HG02763 (cell line): ENCODE measurements around the gene SERPINA12.
"Not testable (repeated sequence)": the region's sequence is repeated elsewhere in the genome, so short reads cannot be mapped to it uniquely, and the experiment has no call there.

Experiments
- ATAC-seq: cut with Tn5 transposase; IDR thresholded peaks from one replicate; pipeline ENCODE4 v1.9.1; 2021; ENCODE audit warnings: mild to moderate bottlenecking, moderate library complexity; ENCODE audit not compliant: unreplicated experiment

Gene SERPINA12

DNA sequence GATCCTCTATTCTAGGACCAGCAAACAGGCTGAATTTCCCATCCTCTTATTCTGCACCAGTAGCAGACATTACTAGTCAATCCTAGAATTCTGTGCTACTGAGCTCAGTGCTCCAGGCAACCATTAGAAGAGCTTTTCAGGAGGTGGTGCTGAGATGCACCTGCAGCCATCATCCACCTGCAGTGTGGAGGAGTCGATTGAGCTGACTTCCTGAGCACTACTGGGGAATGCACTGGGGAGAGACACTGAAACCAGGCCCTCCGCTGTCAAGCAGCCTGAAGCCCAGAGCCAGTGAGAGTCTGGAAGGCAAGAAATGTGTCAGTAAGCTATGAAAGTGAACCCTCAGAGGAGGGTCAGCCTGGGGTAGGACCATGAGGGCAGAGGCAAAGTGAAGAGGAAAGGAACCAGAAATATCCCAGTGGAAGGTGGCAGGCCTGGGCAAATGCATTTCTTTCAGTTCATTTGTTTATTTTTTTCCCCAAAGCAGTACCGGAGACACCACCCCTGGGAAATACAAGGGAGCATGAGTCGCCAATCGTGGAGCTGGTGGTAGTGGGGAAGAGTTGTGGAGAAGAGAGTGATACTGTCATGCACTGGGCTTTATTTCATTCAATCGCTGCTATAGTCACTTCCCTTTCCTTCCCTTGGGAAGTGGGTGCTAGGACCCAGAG is 28.9 kb upstream of the SERPINA12 start:
- no peak for ATAC-seq

DNA sequence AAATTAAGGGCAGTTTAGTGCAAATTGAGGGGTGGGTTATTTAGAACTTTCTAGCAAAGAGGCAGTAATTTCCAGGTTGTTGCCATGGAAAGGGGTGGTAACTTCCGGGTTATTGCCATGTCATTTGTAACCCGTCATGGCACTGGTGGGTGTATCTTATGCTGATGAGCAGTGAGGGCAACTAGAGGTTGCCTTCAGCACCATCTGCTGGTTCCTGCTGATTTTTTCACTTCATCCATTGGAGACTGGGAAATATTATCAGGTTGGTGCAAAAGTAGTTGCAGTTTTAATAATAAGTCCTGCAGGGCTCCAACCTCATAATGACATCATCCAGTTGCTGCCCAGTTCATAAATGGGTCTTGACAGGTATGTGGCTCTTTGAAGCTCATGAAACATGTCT is 27.6 kb upstream of the SERPINA12 start:
- ATAC-seq, result no peak

DNA sequence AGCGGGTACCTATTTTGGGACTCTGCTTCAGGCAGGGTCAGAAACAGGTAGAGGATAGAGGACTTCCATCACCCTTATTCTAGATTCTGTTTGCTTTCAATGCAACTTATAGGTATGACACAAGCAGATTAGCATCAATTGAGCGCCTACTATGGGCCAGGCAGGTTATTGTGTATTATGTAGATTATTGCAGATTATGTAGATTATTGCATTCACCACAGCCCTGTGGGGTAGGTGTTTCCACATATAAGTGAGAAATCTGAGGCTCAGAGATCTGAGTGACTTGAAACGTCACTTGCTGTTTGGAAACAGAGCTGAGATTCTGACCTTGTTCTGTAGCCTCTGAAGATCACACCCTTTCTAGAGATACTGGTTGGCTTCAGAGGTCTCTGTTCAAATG is 26.2 kb upstream of the SERPINA12 start:
- ATAC-seq, result no peak

DNA sequence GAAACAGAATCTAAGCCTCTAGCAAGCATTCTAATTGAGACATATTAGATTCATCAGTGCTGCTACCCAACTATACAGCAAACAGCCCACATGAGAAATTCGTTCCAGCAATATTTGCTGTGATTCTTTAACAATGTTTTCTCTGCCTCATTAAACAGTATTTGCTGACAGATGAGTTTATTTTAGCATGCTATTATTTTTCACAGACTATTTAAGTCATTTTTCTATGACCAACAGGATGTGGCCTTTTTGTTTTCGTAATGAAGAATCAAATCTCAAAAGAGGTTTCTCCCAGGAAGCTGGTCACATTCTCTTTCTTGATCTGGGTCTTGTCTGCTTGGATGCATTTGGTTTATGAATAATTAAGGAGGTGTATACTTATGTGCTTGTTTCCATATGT is 23.2 kb upstream of the SERPINA12 start:
- ATAC-seq, result no peak

DNA sequence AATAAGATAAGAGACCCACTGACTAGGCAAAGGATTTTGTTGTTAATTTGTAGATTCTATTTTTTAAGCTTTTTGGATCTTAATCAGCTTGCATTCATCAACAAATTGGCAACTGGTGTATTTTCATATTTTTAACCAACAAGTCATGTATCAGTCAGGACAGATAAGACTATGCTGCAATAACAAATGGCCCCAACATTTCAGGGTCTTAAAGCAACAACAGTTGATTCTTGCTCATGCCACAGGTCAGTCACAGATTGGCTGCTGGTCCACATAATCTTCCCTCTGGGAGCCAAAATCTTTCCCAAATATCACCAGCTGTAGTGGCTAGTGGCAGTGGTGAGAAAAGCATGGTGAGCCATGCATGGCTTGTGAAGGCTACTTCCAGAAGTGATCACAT is 21.9 kb upstream of the SERPINA12 start:
- ATAC-seq, result no peak

DNA sequence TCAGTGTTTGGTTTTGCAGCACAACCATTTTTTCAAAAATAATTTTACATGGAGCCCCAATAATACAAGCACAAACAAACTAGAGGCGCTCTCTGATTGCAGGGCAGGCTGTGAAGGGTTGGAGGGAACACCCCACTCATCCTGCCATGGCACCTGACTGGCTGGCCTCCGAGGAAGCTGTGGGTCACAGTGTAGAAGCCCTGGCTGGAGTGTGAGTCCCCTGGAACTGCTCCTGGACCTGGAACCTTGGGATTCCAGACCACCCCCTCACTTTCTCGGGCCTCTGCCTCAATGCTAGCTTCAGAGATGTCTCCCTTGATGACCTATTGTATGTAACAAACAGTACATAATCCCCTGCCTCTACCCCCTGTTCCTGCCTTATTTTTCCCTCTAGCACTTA is 14.8 kb upstream of the SERPINA12 start:
- ATAC-seq, result no peak

DNA sequence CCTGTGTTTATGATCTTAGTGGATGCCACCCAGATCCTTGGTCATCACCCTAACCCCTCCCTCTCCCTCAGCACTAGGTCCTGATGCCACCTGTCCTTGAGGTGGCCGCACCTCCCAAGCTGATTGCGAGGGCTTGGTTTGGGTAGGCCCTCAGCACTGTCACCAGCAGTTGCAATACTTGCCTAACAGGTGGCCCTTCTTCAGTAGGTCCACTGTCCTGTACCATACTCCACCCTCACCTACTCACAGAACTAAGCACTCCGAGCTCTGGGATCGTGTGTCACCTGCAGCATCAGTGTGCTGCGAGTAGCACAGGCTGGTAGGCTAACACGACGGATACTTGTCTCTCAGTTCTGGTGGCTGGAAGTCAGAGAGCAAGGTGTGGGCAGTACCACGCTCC is 14.0 kb upstream of the SERPINA12 start:
- no peak for ATAC-seq

DNA sequence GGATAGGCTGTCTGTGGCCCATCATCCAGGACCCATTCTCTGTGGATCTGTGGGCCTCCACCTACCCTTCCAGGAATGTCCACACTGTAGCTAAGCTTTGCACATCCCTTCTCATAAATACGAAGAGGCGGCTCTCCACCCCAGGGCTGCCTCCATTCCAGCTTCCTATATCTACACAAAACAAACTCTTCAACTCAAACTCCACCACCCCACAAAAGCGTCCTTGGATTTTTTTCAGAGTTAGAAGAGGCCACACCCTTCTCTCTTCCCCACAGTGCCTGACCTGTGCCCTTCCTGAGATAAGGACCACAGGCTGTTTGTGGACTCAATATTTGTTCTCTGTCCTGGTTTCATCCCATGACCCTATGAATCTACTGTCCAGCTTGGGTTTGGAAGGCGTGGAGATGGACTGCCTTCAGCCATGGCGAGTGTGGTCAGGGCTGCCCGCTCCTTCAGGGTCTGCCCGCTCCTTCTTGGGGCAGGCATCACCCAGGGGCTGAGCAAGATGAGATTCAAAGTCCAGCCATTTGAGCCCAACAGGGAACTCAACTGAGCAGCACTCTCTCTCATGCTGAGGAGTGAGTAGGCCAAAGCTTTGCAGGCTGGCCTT is 13.0 kb upstream of the SERPINA12 start:
- no peak for ATAC-seq

DNA sequence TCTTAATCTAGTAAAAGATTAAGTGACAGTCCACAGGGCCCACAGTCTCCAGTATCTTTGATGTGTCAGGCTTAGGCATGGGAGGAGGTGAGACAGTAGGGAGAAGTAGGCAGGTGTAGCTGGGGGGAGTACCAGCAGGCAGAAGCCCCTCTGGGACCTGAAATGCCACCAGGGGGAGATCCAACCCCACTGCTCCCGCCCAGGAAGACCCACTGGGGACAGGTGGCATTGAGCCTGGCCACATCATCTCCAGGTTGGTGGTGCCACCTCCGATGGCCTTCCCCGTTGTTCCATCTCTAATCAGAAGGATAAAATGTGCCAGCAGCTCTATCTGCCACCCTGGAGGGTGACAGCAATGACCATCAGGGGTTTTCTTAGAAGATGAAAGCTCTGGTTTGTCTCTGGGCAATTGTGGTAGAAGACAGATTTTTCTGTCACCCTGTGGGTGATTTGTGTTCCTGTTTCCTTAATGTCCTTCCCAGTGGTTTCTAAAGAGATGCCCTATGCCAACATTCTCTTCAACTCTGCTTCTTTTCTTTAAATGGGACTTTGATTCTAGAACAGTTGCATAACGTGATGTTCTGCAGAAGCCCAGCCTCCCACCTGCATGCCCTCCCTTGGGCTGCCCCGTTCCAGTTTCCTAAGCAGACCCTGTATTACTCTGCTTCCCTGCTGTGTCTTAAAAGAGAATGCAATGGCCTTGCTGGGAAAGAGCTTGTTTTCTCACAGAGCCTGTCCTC is 12.3 kb upstream of the SERPINA12 start:
- no peak for ATAC-seq

DNA sequence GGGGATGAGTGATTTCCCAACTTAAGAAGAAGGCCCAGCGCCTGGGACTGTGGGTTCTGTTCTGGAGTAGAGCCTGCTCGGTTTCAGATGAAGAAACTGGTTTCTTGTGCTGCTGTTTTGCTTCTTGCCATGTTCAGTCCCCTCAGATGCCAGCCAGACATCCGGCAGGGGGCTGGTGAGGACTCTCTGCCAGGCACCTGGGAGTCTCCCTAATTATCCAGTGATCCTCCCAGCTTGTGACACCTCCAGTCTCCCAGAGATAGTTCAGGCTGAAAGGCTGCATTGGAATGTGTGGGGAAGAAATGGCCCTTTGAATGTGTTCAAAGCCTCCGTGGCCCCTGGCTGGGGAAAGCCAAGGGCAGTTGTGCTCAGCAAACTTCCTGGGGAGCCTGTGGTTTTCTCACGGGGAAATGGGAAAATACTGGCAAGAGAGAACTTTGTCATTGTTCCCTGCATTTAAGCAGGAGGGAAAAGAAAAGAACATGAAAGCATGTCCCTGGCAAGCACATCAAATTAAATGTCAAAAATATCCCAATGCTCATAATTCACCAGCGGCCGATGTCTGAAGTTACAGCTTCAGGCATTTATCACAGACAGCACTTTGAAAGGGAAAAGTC is 8.5 kb upstream of the SERPINA12 start:
- ATAC-seq, result no peak

DNA sequence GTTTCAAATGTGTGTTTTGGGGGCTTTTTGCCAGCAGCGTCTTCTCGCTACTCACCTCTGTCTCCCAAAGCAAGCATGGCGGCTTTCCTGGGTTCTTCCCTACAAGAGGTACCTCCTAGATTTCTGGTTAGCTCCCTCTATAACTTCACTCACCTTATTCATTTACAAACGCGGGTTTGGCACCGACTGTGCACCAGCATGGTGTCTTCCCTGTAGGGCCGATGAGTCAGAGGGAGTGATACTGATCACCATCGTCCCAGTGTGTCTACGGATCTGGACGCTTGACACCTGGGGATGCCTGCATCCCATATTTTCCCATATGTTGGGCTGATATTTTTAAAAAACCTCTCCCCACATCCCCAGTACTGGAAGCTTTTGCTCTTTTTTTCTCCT is 8.0 kb upstream of the SERPINA12 start:
- no peak for ATAC-seq

DNA sequence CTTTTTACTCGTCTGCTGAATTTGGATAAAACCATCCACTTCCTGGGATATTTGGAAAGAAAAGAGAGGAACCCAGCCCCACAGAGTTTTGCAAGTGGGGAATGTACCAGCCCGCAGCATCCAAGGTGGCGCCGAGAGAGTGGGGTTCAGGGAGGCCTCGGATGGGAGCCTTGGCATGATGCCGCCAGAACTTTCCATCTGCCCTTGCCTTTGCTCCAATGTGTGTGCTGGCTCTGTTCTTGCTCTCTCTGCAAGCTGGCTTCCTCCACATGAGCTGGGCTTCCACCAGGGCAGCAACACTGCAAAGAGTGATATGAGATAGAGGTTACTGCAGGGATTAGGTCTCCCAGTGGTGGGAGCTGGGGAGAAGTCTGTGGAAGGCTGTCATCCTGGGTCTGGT is 6.6 kb upstream of the SERPINA12 start:
- no peak for ATAC-seq

DNA sequence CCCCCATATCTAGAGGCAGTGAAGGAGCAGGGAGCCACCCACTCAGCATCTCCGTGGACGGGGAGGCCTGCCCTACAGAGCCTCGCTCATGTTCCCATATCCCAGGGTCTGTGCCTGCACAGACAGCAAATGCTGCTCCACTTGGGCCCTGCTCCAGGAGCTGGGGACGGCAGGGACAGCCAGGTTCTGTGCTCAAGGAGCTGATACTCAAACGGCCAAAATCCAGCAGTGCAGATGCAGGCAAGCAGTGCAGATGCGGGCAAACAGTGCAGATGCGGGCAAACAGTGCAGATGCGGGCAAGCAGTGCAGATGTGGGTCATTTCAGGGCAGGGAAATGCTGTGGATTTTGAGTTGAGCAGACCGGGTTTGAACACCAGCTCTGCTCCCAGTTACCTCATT is 6.2 kb upstream of the SERPINA12 start:
- ATAC-seq, result no peak

DNA sequence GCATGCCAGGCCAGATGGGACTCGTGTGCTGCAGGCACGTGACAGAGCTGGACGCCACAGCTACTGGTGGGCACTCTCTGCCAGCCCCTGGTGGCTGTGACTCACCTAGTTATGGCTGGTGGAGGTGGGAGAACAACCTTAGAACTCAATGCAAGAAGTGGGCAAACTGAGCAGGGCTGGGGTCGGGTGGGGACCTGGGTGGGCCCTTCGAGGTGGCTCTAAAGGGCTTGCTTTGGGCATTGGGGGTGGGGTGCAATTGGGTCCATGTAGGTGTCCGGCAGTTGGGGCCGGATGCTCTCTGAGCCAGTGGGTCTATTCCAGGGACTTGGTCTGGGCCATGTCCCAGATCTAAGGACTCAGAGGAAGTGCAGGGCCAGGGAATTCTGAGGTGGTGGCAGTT is 5.1 kb upstream of the SERPINA12 start:
- ATAC-seq, result no peak

DNA sequence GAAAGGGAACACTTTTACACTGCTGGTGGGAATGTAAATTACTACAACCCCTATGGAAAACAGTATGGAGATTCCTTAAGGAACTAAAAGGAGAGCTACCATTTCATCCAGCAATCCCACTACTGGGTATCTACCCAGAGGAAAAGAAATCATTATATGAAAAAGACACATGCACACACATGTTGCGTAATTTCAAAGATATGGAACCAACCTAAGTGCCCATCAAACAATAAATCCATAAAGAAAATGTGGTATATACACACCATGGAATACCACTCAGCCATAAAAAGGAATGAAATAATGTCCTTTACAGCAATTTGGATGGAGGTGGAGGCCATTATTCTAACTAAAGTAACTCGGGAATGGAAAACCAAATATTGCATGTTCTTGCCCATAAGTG is 1.2 kb upstream of the SERPINA12 start:
- not testable (repeated sequence) for ATAC-seq

DNA sequence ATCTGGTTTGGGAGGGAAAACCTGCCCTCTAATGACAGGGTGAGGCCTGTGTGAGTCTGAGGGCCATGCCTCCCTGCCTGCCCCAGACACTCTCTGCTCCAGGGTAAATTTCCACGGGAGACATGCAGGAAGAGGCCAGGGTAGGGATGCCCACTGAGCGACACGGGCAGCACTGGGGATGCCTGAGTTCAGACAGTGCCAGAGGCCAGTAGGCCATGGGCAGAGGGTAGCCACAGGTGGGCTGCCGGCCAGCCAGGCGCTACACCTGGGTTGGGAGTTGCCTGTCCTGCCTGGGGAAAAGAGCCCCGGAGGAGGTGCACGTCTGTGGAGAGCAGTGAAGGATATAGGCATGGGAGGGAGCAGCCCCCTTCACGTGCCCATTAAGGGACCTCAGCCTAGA is 3.6 kb downstream of the SERPINA12 start:
- no peak for ATAC-seq

DNA sequence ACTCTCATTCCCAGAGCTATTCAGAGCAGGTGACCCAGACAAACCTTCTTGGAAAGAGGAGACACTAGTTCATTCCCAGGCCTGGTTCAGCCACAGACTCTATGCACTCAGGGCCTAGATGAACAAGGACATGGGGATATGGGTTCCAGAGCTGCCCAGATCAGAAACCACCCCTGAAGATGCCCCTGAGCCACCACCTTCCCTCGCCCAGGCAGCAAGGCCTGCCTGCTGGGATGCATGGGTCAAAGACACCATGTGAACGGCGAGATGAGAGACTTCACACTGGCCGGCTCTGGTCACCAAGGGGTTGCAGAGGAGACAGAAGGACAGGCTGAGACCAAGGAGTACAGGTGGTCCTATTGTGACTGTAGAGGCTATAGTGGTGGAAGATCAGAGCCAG is 4.1 kb downstream of the SERPINA12 start:
- ATAC-seq, result no peak

DNA sequence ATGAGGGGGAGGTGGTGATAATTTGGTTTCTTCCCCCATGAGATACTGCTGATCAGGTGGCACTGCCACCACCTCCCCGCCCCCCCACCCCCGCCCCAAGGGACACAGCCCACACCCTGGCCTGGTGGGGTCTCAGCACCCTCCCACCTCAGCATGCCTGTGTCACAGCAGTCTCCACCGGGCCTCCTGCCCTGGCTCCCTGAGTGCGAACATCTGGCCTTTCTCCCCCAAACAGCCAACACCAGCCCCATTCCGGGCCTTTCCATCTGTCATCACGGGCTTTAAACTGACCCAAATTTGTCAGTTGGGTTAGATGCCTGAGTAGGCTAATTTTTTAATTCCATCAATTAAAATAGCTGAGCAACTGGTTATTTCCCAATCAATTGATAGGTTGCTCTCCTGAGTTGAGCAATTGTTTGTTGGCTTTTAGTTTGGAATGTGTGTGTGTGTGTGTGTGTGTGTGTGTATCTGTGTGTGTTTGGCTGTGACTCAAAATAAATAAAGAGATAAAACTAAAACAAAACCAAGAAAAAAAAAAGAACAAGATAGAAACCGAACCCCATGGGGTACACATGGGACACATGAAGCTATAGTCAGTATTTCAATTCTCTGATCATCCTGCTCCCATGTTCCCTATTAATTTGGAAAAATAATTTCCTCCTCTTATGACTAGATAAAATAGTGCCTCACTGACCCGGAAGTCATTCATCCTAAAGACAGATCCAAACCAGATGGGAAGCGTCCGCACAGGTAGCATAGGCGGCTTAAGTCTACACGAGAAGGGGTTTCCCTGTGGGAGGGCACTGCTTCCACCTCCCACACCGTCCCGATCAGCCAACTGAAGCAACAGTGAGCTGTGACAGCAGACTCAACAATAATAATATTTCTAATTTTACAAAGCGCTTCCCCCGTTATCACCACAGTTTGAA is 7.4 kb downstream of the SERPINA12 start:
- ATAC-seq, result no peak

DNA sequence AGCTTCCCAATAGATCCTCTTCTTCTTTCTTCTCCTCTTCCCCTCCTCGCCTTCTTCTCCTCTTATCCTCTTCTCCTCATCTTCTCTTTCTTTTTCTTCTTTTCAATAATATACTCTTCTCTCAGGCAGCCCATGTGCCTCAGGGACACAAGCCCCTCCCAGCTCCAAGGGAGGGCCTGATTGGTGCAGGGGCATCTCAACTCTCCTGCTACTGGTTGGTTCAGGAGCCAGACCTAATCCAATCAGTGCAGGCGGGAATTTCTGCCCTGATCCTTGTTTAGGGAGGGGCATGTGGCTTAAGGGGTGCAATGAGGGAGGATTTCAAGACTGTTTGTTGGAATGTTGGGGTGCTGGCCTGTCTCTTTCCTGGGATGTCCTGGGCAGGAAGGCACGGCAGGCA is 9.0 kb downstream of the SERPINA12 start:
- no peak for ATAC-seq

DNA sequence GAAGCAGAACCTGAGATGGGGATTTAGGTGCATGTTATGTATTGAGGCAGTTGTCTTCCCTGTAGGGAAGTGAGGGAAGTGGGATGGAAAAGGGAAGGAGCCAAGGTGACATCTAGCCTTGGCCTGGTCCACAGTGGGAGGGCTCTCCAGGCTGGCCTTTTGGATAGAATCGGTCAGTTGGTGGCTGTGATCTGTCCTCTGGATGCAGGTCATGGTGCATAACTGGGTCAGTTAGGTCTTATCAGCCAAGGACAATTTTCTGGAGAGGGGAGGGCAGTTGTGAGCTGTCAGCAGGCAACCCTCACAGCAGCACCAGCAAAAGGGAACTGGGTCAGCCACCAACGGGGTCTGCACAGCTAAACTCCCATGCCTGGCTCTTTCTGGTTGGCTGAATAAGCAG is 9.6 kb downstream of the SERPINA12 start:
- no peak for ATAC-seq

DNA sequence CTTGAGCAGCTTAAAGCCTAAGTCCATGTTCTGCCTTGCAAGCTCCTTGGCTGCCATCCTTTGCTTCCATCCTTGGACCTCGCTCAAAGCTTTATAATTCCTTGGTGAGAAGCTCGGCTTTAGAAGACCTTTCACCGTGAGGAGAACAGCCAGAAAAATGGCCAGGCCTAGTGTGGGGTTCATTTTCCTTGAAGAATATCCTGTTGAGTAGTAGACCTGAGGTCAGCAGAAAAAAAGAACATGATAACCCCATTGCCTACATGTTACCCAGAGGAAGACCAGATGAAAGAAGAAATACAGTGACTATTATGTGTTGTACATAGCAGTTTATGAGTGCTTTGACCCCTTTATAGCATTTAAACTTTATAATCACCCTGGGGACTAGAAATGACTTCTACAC is 11.1 kb downstream of the SERPINA12 start:
- no peak for ATAC-seq
